Colonic mucosa (tissue), 4 donors: Measurements from ENCODE around the gene CLCA1. TPM values are rescaled to one million over a fixed set of nuclear protein-coding genes. Genes with fewer than 3 reads are reported as not detected.

ENCODE experiments used
- DNase-seq: peaks from one replicate; pipeline ENCODE4 v3.0.0-alpha.2; 2020
- H3K27ac ChIP-seq: fragments of 200-600 bp; one replicate; pipeline ENCODE4 v1.8.0; 2021
- H3K27me3 ChIP-seq: fragments of 200-600 bp; one replicate; pipeline ENCODE4 v1.8.0; 2021
- H3K36me3 ChIP-seq: fragments of 200-600 bp; one replicate; pipeline ENCODE4 v1.8.0; 2021
- H3K4me1 ChIP-seq: fragments of 200-600 bp; one replicate; pipeline ENCODE4 v1.8.0; 2021; ENCODE audit warnings: mild to moderate bottlenecking
- H3K4me3 ChIP-seq: fragments of 200-600 bp; one replicate; pipeline ENCODE4 v1.8.0; 2021
- H3K9ac ChIP-seq, 2 donors: one replicate each; pipeline ENCODE4 v1.7.0; 2013; ENCODE audit warnings: control low read depth in 2 of 2, low read depth in 2 of 2, low read length in 2 of 2
- H3K9me3 ChIP-seq: fragments of 200-600 bp; one replicate; pipeline ENCODE4 v1.8.0; 2021
- CTCF ChIP-seq: fragments of 200-600 bp; IDR thresholded peaks from one replicate; pipeline ENCODE4 v1.8.0; 2022; ENCODE audit warnings: antibody characterized with exemption, mild to moderate bottlenecking
- intact Hi-C: fragments of 100-400 bp; cut with DNase I; formaldehyde crosslinking; loops from one replicate; pipeline ENCODE4 v1.14.1; 2022
- total RNA-seq, 2 donors: library from RNA; stranded (reverse); fragmentation: NEBNext Ultra II Directional in 1 of 2; extraction: Animal tissue kit (Norgen Biotek cat#: 25700) in 1 of 2; gene quantifications; one replicate each; pipeline ENCODE4 v1.2.1, GENCODE V29; 2021
- donor health status: healthy.
- donor health status: DM: no; HTN: no; CAD: no.
- donor health status: DM: no; HTN: no; CAD: no.

CLCA1 gene
- total RNA-seq, 2 donors from 2014 or later: 938 to 1,116 TPM

GRCh38 chr1:86541859-86542258 lies 73.1 kb downstream of the CLCA1 start:
- Histone ChIP-seq H3K27ac (no peak overlapping the region), H3K4me1 (no peaks in the 10 kb centered on the region), H3K9me3 (no peaks in the 10 kb centered on the region), H3K27me3 (no peaks in the 10 kb centered on the region), H3K4me3 (no peak overlapping the region), H3K9ac (no peak overlapping the region), H3K36me3 (no peaks in the 10 kb centered on the region)
- no peak for TF ChIP-seq CTCF
- DNase-seq: no peak
- intact Hi-C loops: no loop called here

DNA sequence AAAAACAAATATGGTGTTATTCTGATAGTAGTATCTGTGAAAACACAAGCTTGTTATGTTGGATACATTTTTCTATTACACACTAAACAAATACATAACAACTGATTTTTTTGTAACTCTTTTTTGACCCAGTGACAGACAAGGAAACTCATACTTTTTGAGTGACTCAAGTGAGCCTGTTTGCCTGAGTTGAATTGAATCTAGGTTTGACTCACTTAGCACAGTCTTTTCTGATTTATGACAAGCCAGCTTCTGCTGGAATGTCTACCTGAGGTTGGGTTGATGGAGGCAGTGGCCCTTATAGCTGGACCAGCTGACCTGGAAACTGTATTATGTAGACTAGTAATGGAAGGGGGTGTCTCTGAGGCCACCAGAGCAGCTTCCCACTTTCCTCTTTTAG lies 73.9 kb downstream of the CLCA1 start:
- H3K9ac ChIP-seq: no peak overlapping the region
- no peaks in the 10 kb centered on the region for H3K4me1 ChIP-seq
- H3K9me3 ChIP-seq: no peaks in the 10 kb centered on the region
- H3K27ac ChIP-seq: no peak overlapping the region
- H3K4me3 ChIP-seq: no peak overlapping the region
- intact Hi-C loops: no loop called here
- no peak for TF ChIP-seq CTCF
- H3K36me3 ChIP-seq: no peaks in the 10 kb centered on the region
- DNase-seq: no peak
- H3K27me3 ChIP-seq: no peaks in the 10 kb centered on the region

DNA sequence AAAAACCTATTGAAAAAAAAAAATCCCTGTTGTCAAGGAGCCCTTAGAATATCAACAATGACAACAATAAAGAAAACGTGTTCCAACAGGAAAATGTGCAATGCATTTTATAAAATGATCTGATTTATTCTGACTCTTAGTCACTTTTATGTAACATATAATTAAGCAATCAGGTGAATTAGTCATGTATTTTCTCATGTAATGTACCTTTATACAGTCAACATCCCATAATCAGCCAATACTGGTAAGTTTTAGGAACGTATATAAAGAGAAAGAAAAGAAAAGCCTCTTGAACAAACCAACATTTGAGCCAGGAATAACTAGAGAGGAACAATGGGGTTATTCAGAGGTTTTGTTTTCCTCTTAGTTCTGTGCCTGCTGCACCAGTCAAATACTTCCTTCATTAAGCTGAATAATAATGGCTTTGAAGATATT lies 78.1 kb downstream of the CLCA1 start, which contains the start of gene CLCA4:
Gene CLCA4 (plus strand): TSS at position 292 of the 435 bp plus-strand sequence. CDS start 42 bp downstream, at position 334.
- TF ChIP-seq CTCF: no peak
- no peak within 1 kb of the TSS for H3K4me3 ChIP-seq
- H3K27ac ChIP-seq: no peak within 1 kb of the TSS
- DNase-seq: no peak
- no peaks in the 10 kb centered on the region for H3K4me1 ChIP-seq
- no peak within 1 kb of the TSS for H3K9ac ChIP-seq
- no peaks in the 10 kb centered on the region for H3K36me3 ChIP-seq
- no peaks in the 10 kb centered on the region for H3K27me3 ChIP-seq
- H3K9me3 ChIP-seq: no peaks in the 10 kb centered on the region
- intact Hi-C loops: no loop called here

- no peak for TF ChIP-seq CTCF
- no peaks in the 10 kb centered on the region for H3K36me3 ChIP-seq
- intact Hi-C loops: no loop called here
- H3K4me1 ChIP-seq: no peaks in the 10 kb centered on the region
- no peak for DNase-seq
- H3K27ac ChIP-seq: no peak overlapping the region
- no peaks in the 10 kb centered on the region for H3K27me3 ChIP-seq
- no peaks in the 10 kb centered on the region for H3K9me3 ChIP-seq
- H3K4me3 ChIP-seq: no peak overlapping the region
- H3K9ac ChIP-seq: no peak overlapping the region
Measured at GRCh38 chr1:86548839-86549238, 80.1 kb downstream of the CLCA1 start.

Other genes starting within 250 kb of the CLCA1 start
- gene ODF2L, start 72.6 kb upstream of the CLCA1 start, total RNA-seq: 10 to 100 TPM; 21.9 to 35.9 TPM
- gene CLCA2, start 44.8 kb upstream of the CLCA1 start, total RNA-seq: 1 to 10 TPM; 1.2 to 1.7 TPM
- 100 to 1,000 TPM; 194 to 426 TPM for gene CLCA4, start 78.2 kb downstream of the CLCA1 start, total RNA-seq
- gene SH3GLB1, start 235.6 kb downstream of the CLCA1 start, total RNA-seq: 100 to 1,000 TPM in 1 of 2 donors, 10 to 100 TPM in 1; 76.7 to 134 TPM